GM23338 (cell line): ENCODE measurements around the gene SERGEF.

Experiments used
- CREB1 ChIP-seq: fragments of 250-450 bp; sonication (Bioruptor Pico); IDR thresholded peaks from 2 replicates; pipeline ENCODE4 v1.5.0; 2020; ENCODE audit warnings: low read depth, mild to moderate bottlenecking, moderate library complexity
- EZH2 ChIP-seq: fragments of 200-600 bp; sonication (generic); IDR thresholded peaks from one replicate; pipeline ENCODE4 v1.8.0; 2017; ENCODE audit warnings: antibody characterized with exemption, mild to moderate bottlenecking, low read depth; ENCODE audit not compliant: unreplicated experiment
- EZH2phosphoT487 ChIP-seq: fragments of 200-600 bp; sonication (generic); IDR thresholded peaks from one replicate; pipeline ENCODE4 v1.8.1; 2018; ENCODE audit warnings: antibody characterized with exemption; ENCODE audit not compliant: unreplicated experiment
- POLR2AphosphoS5 ChIP-seq: IDR thresholded peaks from 2 replicates; pipeline ENCODE4 v1.6.1; 2016; ENCODE audit warnings: antibody characterized with exemption, low read depth
- TF ChIP-seq, protein P1 (sequence below), 2 experiments: fragments of 200-600 bp in 1 of 2; sonication (generic) in 1 of 2; conservative IDR thresholded peaks; 2 replicates each; pipeline versions ENCODE4 v1.5.1 to v1.6.1; 2016 to 2017; ENCODE audit warnings: antibody characterized with exemption in 2 of 2, low read depth in 2 of 2, mild to moderate bottlenecking in 2 of 2, moderate library complexity in 1 of 2
- TF ChIP-seq, protein P2 (sequence below): IDR thresholded peaks from one replicate; pipeline ENCODE4 v1.6.1; 2018; ENCODE audit warnings: antibody characterized with exemption; ENCODE audit not compliant: unreplicated experiment

DNA sequence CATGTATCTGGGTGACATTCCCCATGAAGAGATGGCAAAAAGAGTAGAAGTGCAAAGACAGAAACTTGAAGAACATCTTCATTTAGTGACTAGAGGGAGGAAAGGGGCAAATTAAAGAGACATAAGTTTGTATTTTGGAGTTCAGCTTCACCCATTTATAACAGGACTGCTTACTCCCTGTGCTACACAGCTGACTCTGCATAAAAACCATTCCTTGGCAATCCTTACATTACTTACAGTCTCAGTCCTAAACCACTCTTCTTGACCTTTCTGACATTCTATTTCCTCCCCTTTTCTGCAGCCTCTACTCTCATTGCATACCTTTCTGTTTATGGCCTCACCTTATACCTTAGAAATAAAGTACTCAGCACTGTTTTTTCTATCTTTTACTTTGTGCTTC, 6.8 kb upstream of the SERGEF start:
- TF ChIP-seq, protein P1, sequence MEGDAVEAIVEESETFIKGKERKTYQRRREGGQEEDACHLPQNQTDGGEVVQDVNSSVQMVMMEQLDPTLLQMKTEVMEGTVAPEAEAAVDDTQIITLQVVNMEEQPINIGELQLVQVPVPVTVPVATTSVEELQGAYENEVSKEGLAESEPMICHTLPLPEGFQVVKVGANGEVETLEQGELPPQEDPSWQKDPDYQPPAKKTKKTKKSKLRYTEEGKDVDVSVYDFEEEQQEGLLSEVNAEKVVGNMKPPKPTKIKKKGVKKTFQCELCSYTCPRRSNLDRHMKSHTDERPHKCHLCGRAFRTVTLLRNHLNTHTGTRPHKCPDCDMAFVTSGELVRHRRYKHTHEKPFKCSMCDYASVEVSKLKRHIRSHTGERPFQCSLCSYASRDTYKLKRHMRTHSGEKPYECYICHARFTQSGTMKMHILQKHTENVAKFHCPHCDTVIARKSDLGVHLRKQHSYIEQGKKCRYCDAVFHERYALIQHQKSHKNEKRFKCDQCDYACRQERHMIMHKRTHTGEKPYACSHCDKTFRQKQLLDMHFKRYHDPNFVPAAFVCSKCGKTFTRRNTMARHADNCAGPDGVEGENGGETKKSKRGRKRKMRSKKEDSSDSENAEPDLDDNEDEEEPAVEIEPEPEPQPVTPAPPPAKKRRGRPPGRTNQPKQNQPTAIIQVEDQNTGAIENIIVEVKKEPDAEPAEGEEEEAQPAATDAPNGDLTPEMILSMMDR (conservative IDR thresholded peaks at IDR 0.05; ENCODE audit: low read depth in 2 of 2) = no peak
- TF ChIP-seq EZH2 = no peak
- TF ChIP-seq, protein P2, sequence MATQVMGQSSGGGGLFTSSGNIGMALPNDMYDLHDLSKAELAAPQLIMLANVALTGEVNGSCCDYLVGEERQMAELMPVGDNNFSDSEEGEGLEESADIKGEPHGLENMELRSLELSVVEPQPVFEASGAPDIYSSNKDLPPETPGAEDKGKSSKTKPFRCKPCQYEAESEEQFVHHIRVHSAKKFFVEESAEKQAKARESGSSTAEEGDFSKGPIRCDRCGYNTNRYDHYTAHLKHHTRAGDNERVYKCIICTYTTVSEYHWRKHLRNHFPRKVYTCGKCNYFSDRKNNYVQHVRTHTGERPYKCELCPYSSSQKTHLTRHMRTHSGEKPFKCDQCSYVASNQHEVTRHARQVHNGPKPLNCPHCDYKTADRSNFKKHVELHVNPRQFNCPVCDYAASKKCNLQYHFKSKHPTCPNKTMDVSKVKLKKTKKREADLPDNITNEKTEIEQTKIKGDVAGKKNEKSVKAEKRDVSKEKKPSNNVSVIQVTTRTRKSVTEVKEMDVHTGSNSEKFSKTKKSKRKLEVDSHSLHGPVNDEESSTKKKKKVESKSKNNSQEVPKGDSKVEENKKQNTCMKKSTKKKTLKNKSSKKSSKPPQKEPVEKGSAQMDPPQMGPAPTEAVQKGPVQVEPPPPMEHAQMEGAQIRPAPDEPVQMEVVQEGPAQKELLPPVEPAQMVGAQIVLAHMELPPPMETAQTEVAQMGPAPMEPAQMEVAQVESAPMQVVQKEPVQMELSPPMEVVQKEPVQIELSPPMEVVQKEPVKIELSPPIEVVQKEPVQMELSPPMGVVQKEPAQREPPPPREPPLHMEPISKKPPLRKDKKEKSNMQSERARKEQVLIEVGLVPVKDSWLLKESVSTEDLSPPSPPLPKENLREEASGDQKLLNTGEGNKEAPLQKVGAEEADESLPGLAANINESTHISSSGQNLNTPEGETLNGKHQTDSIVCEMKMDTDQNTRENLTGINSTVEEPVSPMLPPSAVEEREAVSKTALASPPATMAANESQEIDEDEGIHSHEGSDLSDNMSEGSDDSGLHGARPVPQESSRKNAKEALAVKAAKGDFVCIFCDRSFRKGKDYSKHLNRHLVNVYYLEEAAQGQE = no peak
- no peak for TF ChIP-seq EZH2phosphoT487
- TF ChIP-seq POLR2AphosphoS5 = no peak
- no peak for TF ChIP-seq CREB1
